H1 (cell line): Measurements from ENCODE around the gene KLRD1. TPM values are rescaled to one million over a fixed set of nuclear protein-coding genes. Genes with fewer than 3 reads are reported as not detected.
"Not testable (repeated sequence)": the region's sequence is repeated elsewhere in the genome, so short reads cannot be mapped to it uniquely, and the experiment has no call there.

ENCODE experiments used
- CTCF ChIA-PET: fragments of 300-600 bp; sonication (Branson Sonifier 250); formaldehyde crosslinking; loops from one replicate; lab custom pipeline; 2021; ENCODE audit not compliant: partially characterized antibody; lab: Charles Lee
- POLR2A ChIA-PET: fragments of 300-600 bp; sonication (Branson Sonifier 250); formaldehyde crosslinking; loops from one replicate; lab custom pipeline; 2021; ENCODE audit warnings: inconsistent platforms; ENCODE audit not compliant: partially characterized antibody; lab: Charles Lee
- DNase-seq, 2 experiments: peaks; one replicate each; pipeline versions ENCODE4 v3.0.0 to v3.0.0-alpha.2; 2010 to 2022; ENCODE audit warnings: low spot score in 2 of 2, low read depth in 1 of 2, mixed read lengths in 1 of 2
- FAIRE-seq: peaks from 2 replicates; lab custom pipeline; 2011; peaks lifted over from hg19 to GRCh38; lab: Jason Lieb, UNC
- H2AFZ ChIP-seq: 2 replicates; pipeline ENCODE4 v1.8.1; 2012; ENCODE audit warnings: low read length, inconsistent platforms
- H2AK5ac ChIP-seq: 2 replicates; pipeline ENCODE4 v1.6.1; 2013; ENCODE audit warnings: low read depth, low read length
- H2BK120ac ChIP-seq: replicated peaks from 2 replicates; pipeline ENCODE3; 2013; ENCODE audit warnings: low read depth, low read length, inconsistent platforms
- H2BK12ac ChIP-seq: 2 replicates; pipeline ENCODE4 v1.6.1; 2013; ENCODE audit warnings: low read depth, low read length
- H2BK15ac ChIP-seq: 2 replicates; pipeline ENCODE4 v1.6.1; 2013; ENCODE audit warnings: low read length
- H2BK20ac ChIP-seq: 2 replicates; pipeline ENCODE4 v1.6.1; 2013; ENCODE audit warnings: low read length
- H2BK5ac ChIP-seq: 2 replicates; pipeline ENCODE4 v1.6.1; 2013; ENCODE audit warnings: low read depth, low read length
- H3K14ac ChIP-seq: 2 replicates; pipeline ENCODE4 v1.6.1; 2013; ENCODE audit warnings: inconsistent platforms; ENCODE audit not compliant: insufficient read length
- H3K18ac ChIP-seq: 2 replicates; pipeline ENCODE4 v1.6.1; 2013; ENCODE audit warnings: low read length; ENCODE audit errors: extremely low read depth
- H3K23ac ChIP-seq: 2 replicates; pipeline ENCODE4 v1.6.1; 2013; ENCODE audit warnings: inconsistent platforms; ENCODE audit not compliant: insufficient read length
- H3K23me2 ChIP-seq: 2 replicates; pipeline ENCODE4 v1.6.1; 2013; ENCODE audit warnings: low read depth, low read length
- H3K27ac ChIP-seq: 2 replicates; pipeline ENCODE4 v1.6.1; 2011; ENCODE audit warnings: low read depth, low read length, inconsistent platforms
- H3K27me3 ChIP-seq, 4 experiments: replicated peaks in 1 of 4; 1 replicate in 1 of 4; 2 replicates in 3 of 4; pipeline versions ENCODE4 v1.6.1 to v1.8.1; 2011 to 2013; ENCODE audit warnings: low read length in 3 of 4, mild to moderate bottlenecking in 3 of 4, inconsistent platforms in 2 of 4, mixed read lengths in 2 of 4, moderate library complexity in 1 of 4; ENCODE audit not compliant: control insufficient read depth in 3 of 4, insufficient read depth in 3 of 4; ENCODE audit errors: extremely low read depth in 1 of 4
- H3K36me3 ChIP-seq, 4 experiments: 2 replicates each; pipeline versions ENCODE4 v1.6.1 to v1.8.1; 2011 to 2013; ENCODE audit warnings: mild to moderate bottlenecking in 4 of 4, low read length in 3 of 4, moderate library complexity in 2 of 4, control low read depth in 1 of 4, inconsistent platforms in 1 of 4; ENCODE audit not compliant: insufficient read depth in 4 of 4, control insufficient read depth in 2 of 4
- H3K4ac ChIP-seq: replicated peaks from 2 replicates; pipeline ENCODE3; 2013; ENCODE audit warnings: low read length, low read depth, mixed read lengths, inconsistent platforms; ENCODE audit not compliant: insufficient read length
- H3K4me1 ChIP-seq, 4 experiments: replicated peaks in 1 of 4; 1 replicate in 1 of 4; 2 replicates in 3 of 4; pipeline versions ENCODE4 v1.6.1 to v1.8.1; 2011 to 2013; ENCODE audit warnings: low read length in 3 of 4, inconsistent platforms in 2 of 4, mixed read lengths in 1 of 4; ENCODE audit not compliant: insufficient read depth in 4 of 4, control insufficient read depth in 3 of 4
- H3K4me2 ChIP-seq, 2 experiments: 2 replicates each; pipeline versions ENCODE4 v1.6.1 to v1.8.1; 2011 to 2013; ENCODE audit warnings: low read depth in 2 of 2, low read length in 2 of 2, control low read depth in 1 of 2, inconsistent platforms in 1 of 2, mild to moderate bottlenecking in 1 of 2; ENCODE audit not compliant: insufficient read depth in 1 of 2
- H3K4me3 ChIP-seq, 4 experiments: fragments of 200-600, 300-600 bp in 1 of 4; sonication (generic), shearing (Covaris generic), sonication (Bioruptor Twin) in 1 of 4; 2 replicates each; pipeline versions ENCODE4 v1.5.1 to v1.8.1; 2011 to 2016; ENCODE audit warnings: low read length in 4 of 4, low read depth in 3 of 4, control low read depth in 2 of 4, inconsistent platforms in 2 of 4, mild to moderate bottlenecking in 2 of 4, mixed read lengths in 1 of 4, moderate library complexity in 1 of 4; ENCODE audit not compliant: insufficient read depth in 2 of 4; ENCODE audit errors: extremely low read depth in 1 of 4
- H3K56ac ChIP-seq: replicated peaks from 2 replicates; pipeline ENCODE3; 2013; ENCODE audit warnings: low read depth, mild to moderate bottlenecking, mixed read lengths, low read length, inconsistent platforms; ENCODE audit not compliant: insufficient read length
- H3K79me1 ChIP-seq: 2 replicates; pipeline ENCODE4 v1.6.1; 2013; ENCODE audit warnings: low read depth, low read length, control low read depth
- H3K79me2 ChIP-seq, 2 experiments: 2 replicates each; pipeline versions ENCODE4 v1.6.1 to v1.8.1; 2012 to 2013; ENCODE audit warnings: low read length in 2 of 2, mild to moderate bottlenecking in 2 of 2, inconsistent platforms in 1 of 2; ENCODE audit not compliant: insufficient read depth in 2 of 2, control insufficient read depth in 1 of 2
- H3K9ac ChIP-seq, 4 experiments: replicated peaks in 1 of 4; 1 replicate in 1 of 4; 2 replicates in 3 of 4; pipeline versions ENCODE4 v1.6.1 to v1.8.1; 2011 to 2013; ENCODE audit warnings: low read depth in 3 of 4, low read length in 3 of 4, control low read depth in 2 of 4, mild to moderate bottlenecking in 2 of 4, moderate library complexity in 2 of 4, inconsistent platforms in 1 of 4; ENCODE audit errors: extremely low read depth in 1 of 4
- H3K9me3 ChIP-seq, 2 experiments: 2 replicates each; pipeline versions ENCODE4 v1.6.1 to v1.8.1; 2012 to 2013; ENCODE audit warnings: mild to moderate bottlenecking in 2 of 2, moderate library complexity in 2 of 2, control low read depth in 1 of 2, inconsistent platforms in 1 of 2, low read depth in 1 of 2, low read length in 1 of 2, mixed read lengths in 1 of 2; ENCODE audit not compliant: insufficient read depth in 2 of 2
- H4K20me1 ChIP-seq, 2 experiments: replicated peaks in 1 of 2; 2 replicates each; pipeline versions ENCODE3 to v1.8.1; 2011 to 2013; ENCODE audit warnings: inconsistent platforms in 2 of 2, low read length in 2 of 2, mild to moderate bottlenecking in 1 of 2; ENCODE audit not compliant: insufficient read depth in 2 of 2, control insufficient read depth in 1 of 2
- H4K5ac ChIP-seq: 2 replicates; pipeline ENCODE4 v1.6.1; 2013; ENCODE audit warnings: low read length, low read depth, mixed read lengths, inconsistent platforms; ENCODE audit not compliant: insufficient read length
- H4K8ac ChIP-seq: 2 replicates; pipeline ENCODE4 v1.8.0; 2013; ENCODE audit warnings: mild to moderate bottlenecking, moderate library complexity, low read length, inconsistent platforms; ENCODE audit not compliant: insufficient read depth; ENCODE audit errors: extremely low read depth
- H4K91ac ChIP-seq: replicated peaks from 2 replicates; pipeline ENCODE3; 2013; ENCODE audit warnings: low read length, mixed read lengths, inconsistent platforms; ENCODE audit not compliant: insufficient read length
- JUN ChIP-seq: IDR thresholded peaks from 2 replicates; pipeline ENCODE4 v1.6.1; 2011; ENCODE audit warnings: low read depth, mild to moderate bottlenecking, improper control_type of control experiment, low read length
- WGBS, 2 experiments: shearing (Covaris generic) in 1 of 2; methylation state at CpG; one replicate each; pipeline versions ENCODE4 v1.1.6 to v1.1.7; 2013 to 2015; ENCODE audit warnings: low lambda C conversion rate in 2 of 2, mixed read lengths in 2 of 2, inconsistent platforms in 1 of 2, low coverage in 1 of 2, missing lambda C conversion rate in 1 of 2; ENCODE audit not compliant: insufficient replicate concordance in 2 of 2, insufficient coverage in 1 of 2, insufficient read length in 1 of 2; ENCODE audit errors: extremely low coverage in 1 of 2, missing lambda C conversion rate in 1 of 2; 5-methylcytosine and 5-hydroxymethylcytosine counted together
- polyA plus RNA-seq, 7 experiments: library from polyadenylated mRNA; depleted of rRNA in 3 of 7; stranded (reverse) in 5 of 7; unstranded in 2 of 7; fragments of >200 nt in 5 of 7; fragments of 200-250 nt in 2 of 7; gene quantifications; 1 replicate in 5 of 7; 2 replicates in 1 of 7; 4 replicates in 1 of 7; pipeline versions ENCODE4 v1.2.1 to v1.2.3, GENCODE V29; 2011 to 2013; ENCODE audit warnings: missing spikeins in 2 of 7, mixed read lengths in 2 of 7
- total RNA-seq: library from RNA; stranded (reverse); fragmentation: NEBNext Ultra II Directional; extraction: Animal tissue kit (Norgen Biotek cat#: 25700); gene quantifications from 2 replicates; pipeline ENCODE4 v1.2.1, GENCODE V29; 2021

KLRD1 gene
- total and polyA plus RNA-seq, 2 of the 8 experiments (the other 6 are each of a cell fraction or from before 2014, with no cell fraction given), result under 0.01 to 0.06 TPM

DNA sequence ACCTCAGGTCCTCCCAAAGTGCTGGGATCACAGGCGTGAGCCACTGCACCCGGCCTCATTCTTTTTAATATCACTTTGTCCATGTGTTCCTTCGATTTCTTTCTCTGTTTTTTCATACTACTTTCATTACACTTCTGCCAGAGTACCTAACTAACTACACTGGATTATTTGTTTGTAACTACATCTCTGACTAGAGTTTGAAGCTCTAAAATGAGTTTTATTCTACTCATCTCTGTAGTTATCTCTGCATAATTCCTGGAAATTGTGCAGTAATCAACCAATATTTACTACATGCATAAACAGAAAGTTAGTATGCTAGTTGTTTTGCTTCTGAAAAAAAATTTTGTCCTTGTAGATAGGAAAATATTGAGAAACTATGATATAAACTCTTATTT, 67.0 kb downstream of the KLRD1 start (continued):
- TF ChIP-seq JUN, result no peak

DNA sequence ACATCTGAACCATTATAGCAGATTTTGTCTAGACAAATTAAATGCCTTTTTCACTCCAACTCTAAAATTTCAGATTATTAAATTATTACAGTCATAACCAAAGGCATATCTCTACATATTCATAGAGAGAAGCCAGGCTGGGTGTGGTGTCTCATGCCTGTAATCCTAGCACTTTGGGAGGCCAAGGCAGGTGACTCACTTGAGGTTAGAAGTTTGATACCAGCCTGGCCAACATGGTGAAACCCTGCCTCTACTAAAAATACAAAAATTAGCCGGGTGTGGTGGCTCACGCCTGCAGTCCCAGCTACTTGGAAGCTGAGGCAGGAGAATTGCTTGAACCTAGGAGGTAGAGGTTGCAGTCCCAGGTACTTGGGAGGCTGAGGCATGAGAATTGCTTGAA, 71.1 kb downstream of the KLRD1 start:
- H2AK5ac ChIP-seq, H2BK20ac ChIP-seq, H3K23ac ChIP-seq, H3K9ac ChIP-seq, H3K4me1 ChIP-seq, H4K8ac ChIP-seq, H2AFZ ChIP-seq, H3K9me3 ChIP-seq, FAIRE-seq, H3K4me3 ChIP-seq, H2BK15ac ChIP-seq, H2BK12ac ChIP-seq, H3K79me1 ChIP-seq, H3K27ac ChIP-seq, H4K20me1 ChIP-seq, H3K18ac ChIP-seq, H3K4ac ChIP-seq, POLR2A ChIA-PET, H4K5ac ChIP-seq, H3K79me2 ChIP-seq, H3K36me3 ChIP-seq, CTCF ChIA-PET, H3K4me2 ChIP-seq, DNase-seq, H3K56ac ChIP-seq, H3K27me3 ChIP-seq, H2BK5ac ChIP-seq, H4K91ac ChIP-seq, H2BK120ac ChIP-seq, H3K23me2 ChIP-seq, H3K14ac ChIP-seq: not testable (repeated sequence)
- 100% methylated on average over 1 of the region's 2 CpGs; no CpG with 5 or more reads in 1 of the 2 experiments for WGBS, 2 experiments

Other genes with a start within 250 kb of the KLRD1 start
- gene CLEC1A, start 208.9 kb upstream of the KLRD1 start, total RNA-seq, result not detected in 2 replicates
- 0.13 and 0.20 TPM in 2 replicates for gene CLEC1A, start 208.9 kb upstream of the KLRD1 start, polyA plus RNA-seq (2011; rRNA removed)
- 0.15 TPM in 1 of 2 replicates, not detected in the other for gene CLEC7A, start 177.7 kb upstream of the KLRD1 start, total RNA-seq
- 0.06 and 0.09 TPM in 2 replicates for gene CLEC7A, start 177.7 kb upstream of the KLRD1 start, polyA plus RNA-seq (2011; rRNA removed)
- not detected in 2 replicates for gene OLR1, start 135.7 kb upstream of the KLRD1 start, total RNA-seq
- not detected in 2 replicates for gene OLR1, start 135.7 kb upstream of the KLRD1 start, polyA plus RNA-seq (2011; rRNA removed)
- gene TMEM52B, start 128.8 kb upstream of the KLRD1 start, total RNA-seq, result not detected in 2 replicates
- gene TMEM52B, start 128.8 kb upstream of the KLRD1 start, polyA plus RNA-seq (2011; rRNA removed), result not detected in 2 replicates
- 80.9 and 87.9 TPM in 2 replicates for gene GABARAPL1, start 95.0 kb upstream of the KLRD1 start, total RNA-seq
- 35.9 and 56.1 TPM in 2 replicates for gene GABARAPL1, start 95.0 kb upstream of the KLRD1 start, polyA plus RNA-seq (2011; rRNA removed)
- gene KLRK1, start 82.2 kb downstream of the KLRD1 start, total RNA-seq, result not detected in 2 replicates
- not detected in 2 replicates for gene KLRK1, start 82.2 kb downstream of the KLRD1 start, polyA plus RNA-seq (2011; rRNA removed)
- not detected in 2 replicates for gene KLRC4, start 101.9 kb downstream of the KLRD1 start, total RNA-seq
- gene KLRC4, start 101.9 kb downstream of the KLRD1 start, polyA plus RNA-seq (2011; rRNA removed), result not detected in 2 replicates
- gene KLRC3, start 112.7 kb downstream of the KLRD1 start, total RNA-seq, result not detected in 2 replicates
- gene KLRC3, start 112.7 kb downstream of the KLRD1 start, polyA plus RNA-seq (2011; rRNA removed), result not detected in 2 replicates
- not detected in 2 replicates for gene KLRC2, start 128.1 kb downstream of the KLRD1 start, total RNA-seq
- gene KLRC2, start 128.1 kb downstream of the KLRD1 start, polyA plus RNA-seq (2011; rRNA removed), result not detected in 2 replicates
- gene KLRC1, start 145.5 kb downstream of the KLRD1 start, total RNA-seq, result not detected in 2 replicates
- not detected in 2 replicates for gene KLRC1, start 145.5 kb downstream of the KLRD1 start, polyA plus RNA-seq (2011; rRNA removed)
- gene EIF2S3B, start 198.0 kb downstream of the KLRD1 start, total RNA-seq, result 5.3 and 6.7 TPM in 2 replicates
- gene EIF2S3B, start 198.0 kb downstream of the KLRD1 start, polyA plus RNA-seq (2011; rRNA removed), result 2.8 and 3.1 TPM in 2 replicates